Endodermal cell (in vitro differentiated cells): ENCODE data around the gene PES1. TPM values are rescaled to one million over a fixed set of nuclear protein-coding genes. Genes with fewer than 3 reads are reported as not detected.
A peak's percentile ranks its signal among the peaks of the same experiment; 100 is the strongest.

Source experiments
- DNase-seq: peaks from one replicate; pipeline ENCODE4 v3.0.0-alpha.2; 2017
- H3K27ac ChIP-seq: 2 replicates; pipeline ENCODE4 v1.5.1; 2013; ENCODE audit warnings: mild to moderate bottlenecking, low read depth, low read length, moderate library complexity
- H3K27me3 ChIP-seq: 2 replicates; pipeline ENCODE4 v1.6.1; 2013; ENCODE audit warnings: mild to moderate bottlenecking, low read length, moderate library complexity; ENCODE audit not compliant: insufficient read depth, control insufficient read depth, poor library complexity, severe bottlenecking
- H3K36me3 ChIP-seq: 2 replicates; pipeline ENCODE4 v1.7.0; 2013; ENCODE audit warnings: mild to moderate bottlenecking, low read length, moderate library complexity; ENCODE audit not compliant: control insufficient read depth, insufficient read depth
- H3K4me1 ChIP-seq: one replicate; pipeline ENCODE4 v1.7.0; 2013; ENCODE audit warnings: low read length; ENCODE audit not compliant: control insufficient read depth, insufficient read depth
- H3K4me3 ChIP-seq: 2 replicates; pipeline ENCODE4 v1.5.1; 2013; ENCODE audit warnings: mild to moderate bottlenecking, low read length, moderate library complexity
- H3K9ac ChIP-seq: 2 replicates; pipeline ENCODE4 v1.6.1; 2013; ENCODE audit warnings: mild to moderate bottlenecking, low read length, moderate library complexity; ENCODE audit not compliant: poor library complexity, severe bottlenecking; ENCODE audit errors: extremely low read depth
- H3K9me3 ChIP-seq: 2 replicates; pipeline ENCODE4 v1.6.1; 2013; ENCODE audit warnings: mild to moderate bottlenecking, low read length, moderate library complexity; ENCODE audit not compliant: control insufficient read depth
- H3K27ac Mint-ChIP-seq: 2 replicates; pipeline ENCODE4 v1.8.0; 2020; ENCODE audit warnings: mixed read lengths
- H3K27me3 Mint-ChIP-seq: 2 replicates; pipeline ENCODE4 v1.8.0; 2021; ENCODE audit warnings: mild to moderate bottlenecking, mixed read lengths; ENCODE audit not compliant: insufficient read depth
- H3K36me3 Mint-ChIP-seq: 2 replicates; pipeline ENCODE4 v1.8.0; 2020; ENCODE audit warnings: low read depth, mixed read lengths
- H3K4me1 Mint-ChIP-seq: 2 replicates; pipeline ENCODE4 v1.8.0; 2020; ENCODE audit warnings: mixed read lengths
- H3K4me3 Mint-ChIP-seq: 2 replicates; pipeline ENCODE4 v1.8.0; 2020; ENCODE audit warnings: mild to moderate bottlenecking, moderate library complexity, mixed read lengths
- H3K9me3 Mint-ChIP-seq: 2 replicates; pipeline ENCODE4 v1.8.0; 2020; ENCODE audit warnings: mild to moderate bottlenecking, mixed read lengths
- CTCF ChIP-seq: fragments of 200-600 bp; sonication (generic); conservative IDR thresholded peaks from 2 replicates; pipeline ENCODE4 v1.5.0; 2021; ENCODE audit warnings: antibody characterized with exemption, mild to moderate bottlenecking
- WGBS, 2 experiments: methylation state at CpG; one replicate each; pipeline versions ENCODE4 v1.1.5 to v1.1.7; 2013; ENCODE audit warnings: missing lambda C conversion rate in 2 of 2, mixed read lengths in 1 of 2; ENCODE audit not compliant: insufficient coverage in 1 of 2, insufficient read length in 1 of 2; 5-methylcytosine and 5-hydroxymethylcytosine counted together
- total RNA-seq, 2 donors: library from RNA; stranded (reverse); fragmentation: NEBNext Ultra II Directional in 1 of 2; extraction: Animal tissue kit (Norgen Biotek cat#: 25700) in 1 of 2; gene quantifications; 2 replicates in 1 of 2; 3 replicates in 1 of 2; pipeline ENCODE4 v1.2.1, GENCODE V29; 2021

The PES1 gene
- total RNA-seq, 2 donors from 2014 or later, result 78.7 to 90.2 TPM

GRCh38 chr22:30637701-30638114, 46.0 kb upstream of the PES1 start:
- Mint-ChIP-seq H3K27me3 (peaks cover 6% of the 10 kb centered on the region), H3K4me1 (peaks cover 10% of the 10 kb centered on the region), H3K36me3 (peaks cover 15% of the 10 kb centered on the region), H3K9me3 (peaks cover 25% of the 10 kb centered on the region), H3K27ac (peak overlapping the region; percentile 76), H3K4me3 (no peak overlapping the region)
- no peak for DNase-seq
- H3K9me3 ChIP-seq, result no peaks in the 10 kb centered on the region
- H3K27me3 ChIP-seq, result no peaks in the 10 kb centered on the region
- TF ChIP-seq CTCF, result no peak
- H3K9ac ChIP-seq, result no peak overlapping the region
- 70% methylated on average over 1 of the region's 1 CpG; no CpG with 5 or more reads in 1 of the 2 experiments for WGBS, 2 experiments
- H3K27ac ChIP-seq, result no peak overlapping the region
- no peak overlapping the region for H3K4me3 ChIP-seq
- H3K4me1 ChIP-seq, result no peaks in the 10 kb centered on the region
- H3K36me3 ChIP-seq, result no peaks in the 10 kb centered on the region

- DNase-seq, result peak; percentile 70
- no peak for TF ChIP-seq CTCF
- peak overlapping the region; percentile 70 for H3K27ac Mint-ChIP-seq
These were observed 44.7 kb upstream of the PES1 start for GRCh38 chr22:30636226-30637077.

GRCh38 chr22:30635273-30636225, 43.8 kb upstream of the PES1 start, which contains the start of gene SLC35E4:
TSS of gene SLC35E4 (plus strand) at chr22:30635781. CDS start at chr22:30636451, 670 bp downstream.
- 7 to 24% methylated on average over 12 to 75 of the region's 75 CpGs for WGBS, 2 experiments
- H3K27me3 ChIP-seq, result no peaks in the 10 kb centered on the region

More at GRCh38 chr22:30636226-30637077, 44.7 kb upstream of the PES1 start:
- Histone ChIP-seq H3K4me3 (peak overlapping the region; percentile 76), H3K27me3 (no peaks in the 10 kb centered on the region), H3K9me3 (no peaks in the 10 kb centered on the region), H3K4me1 (no peaks in the 10 kb centered on the region), H3K9ac (no peak overlapping the region), H3K27ac (no peak overlapping the region), H3K36me3 (no peaks in the 10 kb centered on the region)
- H3K36me3 Mint-ChIP-seq, result peaks cover 15% of the 10 kb centered on the region
- H3K9me3 Mint-ChIP-seq, result peaks cover 26% of the 10 kb centered on the region
- H3K4me1 Mint-ChIP-seq, result peaks cover 10% of the 10 kb centered on the region
- H3K27me3 Mint-ChIP-seq, result peaks cover 6% of the 10 kb centered on the region
- WGBS, 2 experiments, result 89 to 91% methylated on average over 21 to 45 of the region's 45 CpGs
- H3K4me3 Mint-ChIP-seq, result peak overlapping the region; percentile 60

More at GRCh38 chr22:30635273-30636225, 43.8 kb upstream of the PES1 start, which contains the start of gene SLC35E4:
- Histone ChIP-seq H3K4me1 (no peaks in the 10 kb centered on the region), H3K36me3 (no peaks in the 10 kb centered on the region), H3K9ac (no peak within 1 kb of the TSS), H3K4me3 (peak within 1 kb of the TSS; percentile 76), H3K27ac (peak within 1 kb of the TSS; percentile 15), H3K9me3 (no peaks in the 10 kb centered on the region)
- Mint-ChIP-seq H3K4me1 (peaks cover 10% of the 10 kb centered on the region), H3K9me3 (peaks cover 32% of the 10 kb centered on the region), H3K27me3 (peaks cover 6% of the 10 kb centered on the region), H3K27ac (peak within 1 kb of the TSS; percentile 70), H3K4me3 (peak within 1 kb of the TSS; percentile 60), H3K36me3 (peaks cover 20% of the 10 kb centered on the region)
- TF ChIP-seq CTCF, result peak; percentile 52
- peak; percentile 97 for DNase-seq
